Stomach smooth muscle (tissue), 2 donors: Measurements from ENCODE around the gene ZNF254.
"Not testable (repeated sequence)": the region's sequence is repeated elsewhere in the genome, so short reads cannot be mapped to it uniquely, and the experiment has no call there.

ENCODE experiments used
- H3K27ac ChIP-seq: one replicate; pipeline ENCODE4 v1.7.0; 2013; ENCODE audit warnings: mild to moderate bottlenecking, low read length, inconsistent platforms
- H3K27me3 ChIP-seq, 2 donors: one replicate each; pipeline ENCODE4 v1.7.0; 2013; ENCODE audit warnings: low read length in 2 of 2; ENCODE audit not compliant: insufficient read depth in 2 of 2, control insufficient read depth in 1 of 2
- H3K36me3 ChIP-seq, 2 donors: one replicate each; pipeline ENCODE4 v1.7.0; 2013; ENCODE audit warnings: low read length in 2 of 2; ENCODE audit not compliant: control insufficient read depth in 2 of 2, insufficient read depth in 2 of 2
- H3K4me1 ChIP-seq: one replicate; pipeline ENCODE4 v1.7.0; 2013; ENCODE audit warnings: low read length; ENCODE audit not compliant: control insufficient read depth, insufficient read depth
- H3K4me3 ChIP-seq, 2 donors: one replicate each; pipeline ENCODE4 v1.7.0; 2013; ENCODE audit warnings: low read length in 2 of 2
- H3K9ac ChIP-seq, 2 donors: one replicate each; pipeline ENCODE4 v1.7.0; 2013; ENCODE audit warnings: low read length in 2 of 2, mild to moderate bottlenecking in 1 of 2
- H3K9me3 ChIP-seq, 2 donors: one replicate each; pipeline ENCODE4 v1.7.0; 2013; ENCODE audit warnings: low read length in 2 of 2; ENCODE audit not compliant: control insufficient read depth in 2 of 2
- donor health status: healthy.
- donor health status: Pancreatic carcinoma.

The ZNF254 gene

GRCh38 chr19:24072720-24073119 is 14.3 kb upstream of the ZNF254 start:
- Histone ChIP-seq H3K9me3 (no peaks in the 10 kb centered on the region), H3K36me3 (peaks cover 17 to 22% of the 10 kb centered on the region in 2 donors), H3K27me3 (no peaks in the 10 kb centered on the region), H3K4me1 (no peaks in the 10 kb centered on the region), H3K9ac (no peak overlapping the region), H3K27ac (no peak overlapping the region), H3K4me3 (no peak overlapping the region)

GRCh38 chr19:24073807-24074206 is 13.2 kb upstream of the ZNF254 start:
- H3K4me3 ChIP-seq: no peak overlapping the region
- no peaks in the 10 kb centered on the region for H3K27me3 ChIP-seq
- H3K27ac ChIP-seq: no peak overlapping the region
- H3K9ac ChIP-seq: no peak overlapping the region
- H3K4me1 ChIP-seq: no peaks in the 10 kb centered on the region
- peaks cover 15 to 17% of the 10 kb centered on the region in 2 donors for H3K36me3 ChIP-seq
- H3K9me3 ChIP-seq: no peaks in the 10 kb centered on the region

- Histone ChIP-seq H3K4me3 (no peak overlapping the region), H3K4me1 (no peaks in the 10 kb centered on the region), H3K27me3 (no peaks in the 10 kb centered on the region), H3K9ac (no peak overlapping the region), H3K27ac (no peak overlapping the region), H3K36me3 (peaks cover 15 to 20% of the 10 kb centered on the region in 2 donors), H3K9me3 (no peaks in the 10 kb centered on the region)
These were observed 12.1 kb upstream of the ZNF254 start for GRCh38 chr19:24074720-24075454.

GRCh38 chr19:24075530-24075929 is 11.5 kb upstream of the ZNF254 start:
- not testable (repeated sequence) for H3K27me3 ChIP-seq, H3K9ac ChIP-seq

GRCh38 chr19:24078680-24079079 is 8.3 kb upstream of the ZNF254 start:
- Histone ChIP-seq H3K27ac (no peak overlapping the region), H3K27me3 (no peaks in the 10 kb centered on the region), H3K9me3 (no peaks in the 10 kb centered on the region), H3K4me1 (no peaks in the 10 kb centered on the region), H3K36me3 (peaks cover 9% of the 10 kb centered on the region in 2 donors), H3K9ac (no peak overlapping the region), H3K4me3 (no peak overlapping the region)

More at GRCh38 chr19:24075530-24075929, 11.5 kb upstream of the ZNF254 start:
- H3K4me3 ChIP-seq, H3K9me3 ChIP-seq, H3K27ac ChIP-seq, H3K4me1 ChIP-seq: not testable (repeated sequence)
- peaks cover 17 to 18% of the 10 kb centered on the region in 2 donors for H3K36me3 ChIP-seq

GRCh38 chr19:24081056-24081455 is 5.9 kb upstream of the ZNF254 start:
- no peaks in the 10 kb centered on the region for H3K27me3 ChIP-seq
- H3K27ac ChIP-seq: no peak overlapping the region
- no peaks in the 10 kb centered on the region for H3K4me1 ChIP-seq
- peaks cover 5 to 6% of the 10 kb centered on the region in 2 donors for H3K36me3 ChIP-seq
- H3K4me3 ChIP-seq: no peak overlapping the region
- H3K9ac ChIP-seq: no peak overlapping the region
- no peaks in the 10 kb centered on the region for H3K9me3 ChIP-seq

GRCh38 chr19:24098359-24098758 is 11.4 kb downstream of the ZNF254 start:
- Histone ChIP-seq H3K4me1 (no peaks in the 10 kb centered on the region), H3K36me3 (peaks cover 0 to 4% of the 10 kb centered on the region in 2 donors), H3K4me3 (no peak overlapping the region), H3K9me3 (no peaks in the 10 kb centered on the region), H3K27ac (no peak overlapping the region), H3K27me3 (no peaks in the 10 kb centered on the region), H3K9ac (no peak overlapping the region)

GRCh38 chr19:24099829-24100228 is 12.8 kb downstream of the ZNF254 start:
- Histone ChIP-seq H3K27me3 (no peaks in the 10 kb centered on the region), H3K4me3 (no peak overlapping the region), H3K36me3 (peaks cover 0 to 10% of the 10 kb centered on the region in 2 donors), H3K9ac (no peak overlapping the region), H3K27ac (no peak overlapping the region), H3K4me1 (no peaks in the 10 kb centered on the region), H3K9me3 (no peaks in the 10 kb centered on the region)

- peaks cover 0 to 10% of the 10 kb centered on the region in 2 donors for H3K36me3 ChIP-seq
- H3K9ac ChIP-seq, H3K4me3 ChIP-seq, H3K4me1 ChIP-seq, H3K9me3 ChIP-seq, H3K27ac ChIP-seq, H3K27me3 ChIP-seq: not testable (repeated sequence)
These were observed 13.6 kb downstream of the ZNF254 start for GRCh38 chr19:24100597-24100996.

- Histone ChIP-seq H3K27ac (no peak overlapping the region), H3K36me3 (peaks cover 2 to 10% of the 10 kb centered on the region in 2 donors), H3K4me3 (no peak overlapping the region), H3K27me3 (no peaks in the 10 kb centered on the region), H3K9ac (no peak overlapping the region), H3K4me1 (no peaks in the 10 kb centered on the region), H3K9me3 (no peaks in the 10 kb centered on the region)
These were observed 14.6 kb downstream of the ZNF254 start for GRCh38 chr19:24101459-24102115.

GRCh38 chr19:24127601-24128000 is 40.6 kb downstream of the ZNF254 start:
- Histone ChIP-seq H3K9me3 (peaks cover 11 to 35% of the 10 kb centered on the region in 2 donors), H3K9ac (no peak overlapping the region), H3K4me3 (no peak overlapping the region), H3K27me3 (no peaks in the 10 kb centered on the region), H3K27ac (no peak overlapping the region), H3K36me3 (peaks cover 4 to 14% of the 10 kb centered on the region in 2 donors), H3K4me1 (no peaks in the 10 kb centered on the region)
